ENCODE results near the gene CCDC171. TPM values are rescaled to one million over a fixed set of nuclear protein-coding genes. Genes with fewer than 3 reads are reported as not detected.

The CCDC171 gene
- 1 to 10 TPM; 1.5 to 2.6 (median 2.2) TPM for total RNA-seq
- 5.2 TPM for total RNA-seq (2013)

DNA sequence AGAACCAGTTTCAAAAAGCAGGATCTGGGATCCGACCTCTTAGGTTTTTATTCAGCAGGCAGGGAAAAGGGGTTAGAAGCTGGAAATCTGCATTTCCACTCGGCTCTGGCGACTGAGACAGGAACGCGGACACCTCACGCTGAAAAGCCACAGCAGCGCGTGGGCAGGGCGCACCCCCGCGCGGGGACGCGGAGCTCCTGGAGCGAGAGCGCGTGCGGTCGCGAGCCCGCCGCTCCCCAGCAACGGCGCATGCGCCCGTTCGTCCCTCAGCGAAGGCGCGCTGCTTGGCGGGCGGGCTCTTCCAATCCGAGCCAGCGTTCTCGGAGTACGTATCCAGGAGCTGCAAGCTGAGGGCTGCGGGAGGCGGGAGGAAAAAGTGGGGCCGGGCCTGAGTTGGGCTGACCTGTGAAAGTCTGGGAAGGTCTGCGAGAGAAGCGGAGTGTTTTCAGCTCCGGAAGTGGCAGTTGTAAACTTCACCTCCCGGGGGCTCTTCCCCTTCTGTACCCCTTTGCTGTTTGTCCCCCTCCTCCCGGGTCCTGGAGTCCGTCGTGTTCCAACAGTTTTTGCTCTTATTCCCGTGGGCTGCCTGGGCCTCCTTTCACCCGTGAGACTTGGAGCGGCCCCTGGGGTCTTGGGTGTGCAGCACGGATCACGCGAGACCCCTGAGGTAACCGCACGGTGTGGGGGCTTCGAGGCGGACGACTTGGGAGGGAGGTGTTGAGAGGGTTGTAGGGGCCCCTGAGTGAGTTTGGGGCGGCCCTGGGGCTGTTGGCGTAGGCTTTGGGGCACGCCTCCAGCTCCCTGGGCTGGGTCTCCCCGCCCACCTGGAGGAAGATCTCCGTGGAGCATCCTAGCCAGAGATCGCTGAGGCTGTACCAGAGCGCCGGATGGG lies at the start of gene CCDC171:
Gene CCDC171, plus strand, starts transcription at position 408 of the 892 bp plus-strand sequence. CDS start 11,046 bp downstream, outside the sequence.
- WGBS (ENCODE audit: insufficient coverage) = under 1% methylated on average over 65 of the region's 65 CpGs
- Mint-ChIP-seq H3K36me3 (no peaks in the 10 kb centered on the region), H3K27me3 (ENCODE audit: low read depth in 2 of 2) (no peaks in the 10 kb centered on the region), H3K4me3 (peak within 1 kb of the TSS; percentile 95), H3K4me1 (peaks cover 19 to 26% of the 10 kb centered on the region in 2 donors), H3K27ac (peak within 1 kb of the TSS; percentile 81 to 86), H3K9me3 (no peaks in the 10 kb centered on the region)
- H3K4me1 ChIP-seq (ENCODE audit: control insufficient read depth, insufficient read depth, low read length) = peaks cover 23% of the 10 kb centered on the region
- TF ChIP-seq, protein P1, sequence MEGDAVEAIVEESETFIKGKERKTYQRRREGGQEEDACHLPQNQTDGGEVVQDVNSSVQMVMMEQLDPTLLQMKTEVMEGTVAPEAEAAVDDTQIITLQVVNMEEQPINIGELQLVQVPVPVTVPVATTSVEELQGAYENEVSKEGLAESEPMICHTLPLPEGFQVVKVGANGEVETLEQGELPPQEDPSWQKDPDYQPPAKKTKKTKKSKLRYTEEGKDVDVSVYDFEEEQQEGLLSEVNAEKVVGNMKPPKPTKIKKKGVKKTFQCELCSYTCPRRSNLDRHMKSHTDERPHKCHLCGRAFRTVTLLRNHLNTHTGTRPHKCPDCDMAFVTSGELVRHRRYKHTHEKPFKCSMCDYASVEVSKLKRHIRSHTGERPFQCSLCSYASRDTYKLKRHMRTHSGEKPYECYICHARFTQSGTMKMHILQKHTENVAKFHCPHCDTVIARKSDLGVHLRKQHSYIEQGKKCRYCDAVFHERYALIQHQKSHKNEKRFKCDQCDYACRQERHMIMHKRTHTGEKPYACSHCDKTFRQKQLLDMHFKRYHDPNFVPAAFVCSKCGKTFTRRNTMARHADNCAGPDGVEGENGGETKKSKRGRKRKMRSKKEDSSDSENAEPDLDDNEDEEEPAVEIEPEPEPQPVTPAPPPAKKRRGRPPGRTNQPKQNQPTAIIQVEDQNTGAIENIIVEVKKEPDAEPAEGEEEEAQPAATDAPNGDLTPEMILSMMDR (IDR thresholded peaks at IDR 0.05) = no peak
- H3K9me3 ChIP-seq (ENCODE audit: control insufficient read depth, insufficient read depth, low read length) = no peaks in the 10 kb centered on the region
- peak within 1 kb of the TSS; percentile 19 for H3K27ac ChIP-seq (ENCODE audit: low read length)
- peak within 1 kb of the TSS; percentile 97 for H3K4me3 ChIP-seq (ENCODE audit: low read length)
- DNase-seq (peak; percentile 77 to 97), ATAC-seq (peak; percentile 88 to 92 (median 91))
- H3K27me3 ChIP-seq (ENCODE audit: control insufficient read depth, insufficient read depth, low read length) = no peaks in the 10 kb centered on the region
- intact Hi-C loops (cut with micrococcal nuclease) = loop anchor here (1.0 kb wide), 1 partner anchor 42 kb away; no protein-coding TSS in a partner anchor
- no peaks in the 10 kb centered on the region for H3K36me3 ChIP-seq (ENCODE audit: control insufficient read depth, insufficient read depth, low read length)

DNA sequence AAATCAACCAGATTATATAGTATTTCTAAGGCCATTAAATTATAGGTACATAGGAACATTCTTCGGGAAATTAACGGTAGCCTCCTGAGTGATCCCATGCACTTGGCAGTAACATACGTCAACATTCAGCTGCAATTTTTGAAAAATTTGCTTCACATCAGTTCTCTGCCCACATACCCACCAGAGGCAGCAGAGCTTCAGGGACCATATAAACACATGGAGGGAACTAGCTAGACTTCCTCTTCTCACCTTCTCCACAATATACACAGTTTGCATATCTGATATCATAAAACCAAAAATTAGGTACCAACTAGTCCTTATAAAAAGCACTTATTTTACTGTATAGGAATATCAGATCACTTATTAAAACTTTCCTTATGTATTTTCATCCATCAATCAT lies 46.9 kb upstream of the CCDC171 start:
- no peak overlapping the region for H3K4me3 ChIP-seq (ENCODE audit: low read length)
- no peaks in the 10 kb centered on the region for H3K36me3 Mint-ChIP-seq
- intact Hi-C loops (cut with micrococcal nuclease) = no loop called here

DNA sequence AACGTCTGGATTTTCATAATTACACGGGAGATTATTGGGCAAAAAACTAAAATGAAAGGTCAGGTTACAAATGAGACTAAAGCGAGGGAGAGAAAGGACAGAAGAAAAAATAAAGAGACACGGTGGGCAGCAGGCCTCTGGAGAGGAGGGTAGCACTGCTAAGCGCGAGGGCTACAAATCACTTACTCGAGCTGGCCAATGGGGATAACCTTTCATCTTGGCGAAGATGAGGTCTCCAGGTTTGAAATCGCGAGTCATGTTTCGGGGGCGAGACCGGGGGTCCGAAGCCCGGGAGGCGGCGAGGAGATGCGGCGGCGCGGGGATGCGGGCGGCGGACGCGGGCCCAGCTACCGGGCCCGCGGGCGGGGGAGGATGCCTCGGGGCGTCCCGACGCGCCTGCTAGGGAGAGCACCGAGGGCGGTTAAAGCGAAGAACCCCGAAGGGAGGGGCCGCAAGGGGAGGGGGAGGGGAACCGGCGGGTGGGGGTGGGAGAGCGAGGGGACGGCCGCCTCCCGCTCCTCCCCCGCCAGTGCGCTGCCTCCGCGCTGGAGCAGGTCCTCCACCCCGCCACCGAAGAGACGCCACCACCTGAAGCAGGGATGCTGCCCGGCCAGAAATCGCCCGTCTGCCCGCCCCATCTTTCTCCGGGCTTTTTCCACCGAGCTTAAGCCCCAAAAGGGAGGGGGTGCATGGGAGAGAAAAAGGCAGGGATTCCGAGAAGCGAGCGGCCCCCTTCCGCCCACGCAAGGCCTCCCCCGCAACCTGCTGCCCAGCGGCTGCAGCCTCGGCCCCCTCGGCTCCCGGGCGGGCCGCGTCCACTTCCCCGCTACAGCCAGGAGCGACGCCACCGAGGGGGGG lies 42.7 kb upstream of the CCDC171 start:
- H3K27me3 Mint-ChIP-seq (ENCODE audit: low read depth in 2 of 2) = no peaks in the 10 kb centered on the region
- H3K27ac ChIP-seq (ENCODE audit: low read length) = peak overlapping the region; percentile 80
- intact Hi-C loops (cut with micrococcal nuclease) = loop anchor here (1.0 to 2.0 kb wide), 2 partner anchors 88 to 203 kb away; partner anchors contain the start of genes SNAPC3 and TTC39B
- ATAC-seq = peak; percentile 56 to 59 (median 56)
- peak overlapping the region; percentile 96 for H3K4me3 Mint-ChIP-seq
- WGBS (ENCODE audit: insufficient coverage) = under 1% methylated on average over 66 of the region's 76 CpGs
- H3K27ac Mint-ChIP-seq = peak overlapping the region; percentile 98
- no peaks in the 10 kb centered on the region for H3K27me3 ChIP-seq (ENCODE audit: control insufficient read depth, insufficient read depth, low read length)
- peak overlapping the region; percentile 92 for H3K4me3 ChIP-seq (ENCODE audit: low read length)
- no peaks in the 10 kb centered on the region for H3K9me3 Mint-ChIP-seq
- H3K9me3 ChIP-seq (ENCODE audit: control insufficient read depth, insufficient read depth, low read length) = no peaks in the 10 kb centered on the region
- peaks cover 7% of the 10 kb centered on the region for H3K4me1 ChIP-seq (ENCODE audit: control insufficient read depth, insufficient read depth, low read length)
- TF ChIP-seq, protein P1 (IDR thresholded peaks at IDR 0.05) = no peak
- no peaks in the 10 kb centered on the region for H3K36me3 Mint-ChIP-seq
- peak in 1 of 2 donors; percentile 83 for DNase-seq
- peaks cover 43 to 45% of the 10 kb centered on the region in 2 donors for H3K4me1 Mint-ChIP-seq
- peaks cover 18% of the 10 kb centered on the region for H3K36me3 ChIP-seq (ENCODE audit: control insufficient read depth, insufficient read depth, low read length)

More for the DNA sequence above, 46.9 kb upstream of the CCDC171 start:
- H3K4me1 ChIP-seq (ENCODE audit: control insufficient read depth, insufficient read depth, low read length) = peaks cover 3% of the 10 kb centered on the region
- H3K9me3 ChIP-seq (ENCODE audit: control insufficient read depth, insufficient read depth, low read length) = no peaks in the 10 kb centered on the region
- no peaks in the 10 kb centered on the region for H3K27me3 ChIP-seq (ENCODE audit: control insufficient read depth, insufficient read depth, low read length)
- Mint-ChIP-seq H3K4me1 (peaks cover 50 to 55% of the 10 kb centered on the region in 2 donors), H3K27ac (peak overlapping the region in 1 of 2 donors; percentile 53), H3K9me3 (no peaks in the 10 kb centered on the region), H3K4me3 (no peak overlapping the region), H3K27me3 (ENCODE audit: low read depth in 2 of 2) (no peaks in the 10 kb centered on the region)
- DNase-seq = peak in 1 of 2 donors; percentile 36
- ATAC-seq = no peak
- WGBS (ENCODE audit: insufficient coverage) = 76% methylated on average over 3 of the region's 3 CpGs
- no peak overlapping the region for H3K27ac ChIP-seq (ENCODE audit: low read length)
- peaks cover 33% of the 10 kb centered on the region for H3K36me3 ChIP-seq (ENCODE audit: control insufficient read depth, insufficient read depth, low read length)
- TF ChIP-seq, protein P1 (IDR thresholded peaks at IDR 0.05) = no peak
